GM12864 (cell line): ENCODE data around the gene VAMP5.

Source experiments
- DNase-seq: peaks from one replicate; pipeline ENCODE4 v3.0.0-alpha.2; 2011; ENCODE audit warnings: low read depth
- H3K4me3 ChIP-seq: 2 replicates; pipeline ENCODE4 v1.5.1; 2011; ENCODE audit warnings: mild to moderate bottlenecking, low read depth, low read length, control low read depth
- CTCF ChIP-seq: IDR thresholded peaks from 2 replicates; pipeline ENCODE4 v1.5.1; 2011; ENCODE audit warnings: low read depth, mild to moderate bottlenecking, moderate library complexity, low read length, control low read depth, inconsistent platforms; ENCODE audit errors: missing control alignments

Gene VAMP5

GRCh38 chr2:85561280-85562212, 22.7 kb upstream of the VAMP5 start, which contains the start of gene GGCX:
GGCX (minus strand) TSS chr2:85561493; CDS start chr2:85561428, 65 bp downstream.
- TF ChIP-seq CTCF, result no peak
- peak within 1 kb of the TSS; percentile 64 for H3K4me3 ChIP-seq
- DNase-seq, result peak; percentile 83

DNA sequence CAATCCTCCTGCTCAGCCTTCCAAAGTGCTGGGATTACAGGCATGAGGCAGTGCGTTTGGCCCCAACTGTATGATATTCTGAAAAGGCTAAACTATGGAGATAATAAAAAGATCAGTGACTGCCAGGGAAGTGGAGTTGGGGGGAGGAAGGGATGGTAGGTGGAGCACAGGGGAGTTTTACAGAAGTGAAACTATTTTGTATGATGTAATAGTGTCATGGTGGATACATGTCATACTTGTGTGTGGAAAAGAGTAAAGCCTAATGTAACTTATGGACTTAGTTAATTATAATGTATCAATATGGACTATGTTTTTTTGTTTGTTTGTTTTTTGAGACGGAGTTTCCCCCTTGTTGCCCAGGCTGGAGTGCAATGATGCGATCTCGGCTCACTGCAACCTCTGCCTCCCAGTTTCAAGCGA, 20.1 kb upstream of the VAMP5 start:
- no peak for DNase-seq
- no peak overlapping the region for H3K4me3 ChIP-seq
- no peak for TF ChIP-seq CTCF

DNA sequence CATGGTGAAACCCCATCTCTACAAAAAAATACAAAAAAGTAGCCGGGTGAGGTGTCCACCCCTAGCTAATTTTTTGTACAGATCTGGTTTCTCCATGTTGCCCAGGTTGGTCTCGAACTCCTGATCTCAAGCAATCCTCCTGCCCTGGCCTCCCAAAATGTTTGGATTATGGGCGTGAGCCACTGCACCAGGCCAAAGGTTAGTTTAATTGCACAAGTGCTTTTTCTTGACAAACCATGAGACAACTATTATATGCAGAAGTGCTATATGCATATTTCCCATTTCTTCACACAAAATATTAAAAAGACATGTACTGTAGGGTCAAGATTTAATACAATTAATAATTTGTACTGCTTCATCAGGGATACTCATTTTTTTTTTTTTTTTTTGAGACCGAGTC, 18.0 kb upstream of the VAMP5 start:
- no peak overlapping the region for H3K4me3 ChIP-seq
- no peak for TF ChIP-seq CTCF

GRCh38 chr2:85575739-85576138, 8.5 kb upstream of the VAMP5 start:
- no peak for DNase-seq
- no peak overlapping the region for H3K4me3 ChIP-seq

More for the DNA sequence above, 18.0 kb upstream of the VAMP5 start:
- no peak for DNase-seq

GRCh38 chr2:85577063-85577385, 7.2 kb upstream of the VAMP5 start:
- peak overlapping the region; percentile 52; the same call in 1 of the 2 replicates for H3K4me3 ChIP-seq
- TF ChIP-seq CTCF, result no peak
- no peak for DNase-seq

More at GRCh38 chr2:85575739-85576138, 8.5 kb upstream of the VAMP5 start:
- no peak for TF ChIP-seq CTCF

DNA sequence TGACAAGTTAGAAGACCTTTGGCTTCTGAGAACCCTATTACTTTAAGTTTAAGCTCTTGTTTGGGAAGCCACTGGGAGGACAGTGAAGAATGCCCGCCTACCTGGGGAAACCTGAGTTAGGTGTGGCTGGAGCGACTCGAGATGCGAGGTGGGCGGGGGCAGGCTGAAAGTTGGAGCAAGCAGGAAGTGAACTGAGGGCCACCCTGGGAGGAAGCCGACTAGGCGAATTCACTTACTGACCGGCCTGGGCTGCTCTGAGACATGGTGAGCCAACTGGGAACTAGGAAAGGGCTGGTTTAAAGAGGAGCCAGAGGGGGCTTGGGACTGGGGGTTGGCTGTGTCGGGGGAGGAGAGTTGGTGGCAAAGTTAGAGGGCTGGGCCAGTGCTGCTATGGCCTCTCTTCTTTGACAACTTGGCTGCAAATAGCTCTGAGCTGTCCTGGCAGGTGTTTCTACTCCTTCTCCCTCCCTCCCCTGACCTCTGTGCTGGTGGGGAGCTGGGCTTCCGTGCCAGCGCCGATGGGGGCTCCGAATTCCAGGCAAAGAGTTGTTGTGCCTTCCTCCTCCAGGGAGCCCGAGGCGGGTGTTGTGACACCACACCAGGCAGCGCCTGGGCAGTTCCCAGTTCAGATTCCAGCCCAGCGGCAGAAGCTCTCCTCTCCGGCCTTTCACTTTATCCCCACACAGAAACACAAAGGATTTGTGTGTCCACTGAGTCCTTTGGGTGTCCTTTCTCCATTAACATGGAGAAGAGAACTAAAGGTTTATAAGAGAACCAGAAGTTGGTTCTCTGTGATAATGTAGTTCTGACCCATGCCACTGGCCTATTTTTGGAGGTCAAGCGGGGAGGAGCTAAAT, 6.6 kb upstream of the VAMP5 start, which contains the start of gene VAMP8:
Gene VAMP8, plus strand, starts transcription at position 201 of the 857 bp plus-strand sequence. Its CDS starts 61 bp downstream, at position 262.
- DNase-seq, result peak; percentile 41
- no peak for TF ChIP-seq CTCF
- H3K4me3 ChIP-seq, result peak within 1 kb of the TSS; percentile 52
